HG03159 (cell line): ENCODE results near the gene ANKRD55.
A peak's percentile ranks its signal among the peaks of the same experiment; 100 is the strongest.
"Not testable (repeated sequence)": the region's sequence is repeated elsewhere in the genome, so short reads cannot be mapped to it uniquely, and the experiment has no call there.

Source experiments
- ATAC-seq: cut with Tn5 transposase; IDR thresholded peaks from one replicate; pipeline ENCODE4 v1.9.1; 2021; ENCODE audit warnings: mild to moderate bottlenecking, moderate library complexity; ENCODE audit not compliant: unreplicated experiment

The ANKRD55 gene

DNA sequence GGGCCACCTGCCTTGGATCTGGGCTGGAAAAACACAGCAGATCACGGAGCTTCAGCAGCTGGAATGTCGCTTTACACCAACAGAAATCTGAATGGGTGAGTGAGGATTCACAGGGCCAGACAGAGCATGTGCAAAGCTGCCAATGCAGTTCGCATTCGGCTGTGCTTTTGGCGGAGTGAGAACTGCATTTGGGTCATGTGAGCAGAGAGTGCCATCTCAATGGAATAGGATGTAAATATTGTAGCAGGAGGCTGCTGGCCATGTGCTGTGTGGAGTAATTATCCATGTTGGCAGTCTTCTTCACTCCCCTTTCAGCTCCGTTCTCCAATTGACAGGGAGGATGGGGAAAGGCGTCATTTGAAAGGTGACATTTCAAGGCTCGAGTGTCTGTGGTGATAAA, at the start of gene ANKRD55:
Gene ANKRD55, minus strand, starts transcription at position 101 of the 400 bp plus-strand sequence. CDS start 417 bp downstream, outside the sequence.
- ATAC-seq = no peak

- no peak for ATAC-seq
Measured at GRCh38 chr5:56282216-56282615, 49.1 kb upstream of the ANKRD55 start.

DNA sequence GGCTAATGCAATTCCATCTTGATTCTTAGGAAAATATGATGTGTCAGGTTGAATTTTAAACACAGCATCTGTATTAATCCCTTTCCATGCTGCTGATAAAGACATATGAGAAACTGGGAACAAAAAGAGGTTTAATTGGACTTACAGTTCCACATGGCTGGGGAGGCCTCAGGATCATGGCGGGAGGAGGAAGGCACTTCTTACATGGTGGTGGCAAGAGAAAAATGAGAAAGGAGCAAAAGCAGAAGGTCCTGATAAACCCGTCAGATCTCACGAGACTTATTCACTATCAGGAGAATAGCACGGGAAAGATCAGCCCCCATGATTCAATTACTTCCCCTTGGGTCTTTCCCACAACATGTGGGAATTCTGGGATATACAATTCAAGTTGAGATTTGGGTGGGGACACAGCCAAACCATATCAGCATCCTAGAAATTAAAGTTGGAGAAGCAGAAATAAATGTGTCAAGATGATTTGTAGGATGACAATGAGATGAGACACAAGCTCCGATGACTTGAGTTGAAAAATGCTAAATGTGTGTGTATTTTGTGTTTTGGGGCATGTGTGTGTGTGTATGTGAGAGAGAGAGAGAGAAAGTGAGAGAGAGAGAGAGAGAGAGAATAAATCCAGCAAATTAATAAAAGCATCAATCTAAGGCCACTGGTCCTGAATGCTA, 48.5 kb upstream of the ANKRD55 start:
- no peak for ATAC-seq

- no peak for ATAC-seq
Measured at GRCh38 chr5:56279979-56280378, 46.8 kb upstream of the ANKRD55 start.

GRCh38 chr5:56279291-56279690, 46.2 kb upstream of the ANKRD55 start:
- no peak for ATAC-seq

GRCh38 chr5:56278335-56278753, 45.2 kb upstream of the ANKRD55 start:
- no peak for ATAC-seq

- no peak for ATAC-seq
Measured at GRCh38 chr5:56277573-56277972, 44.4 kb upstream of the ANKRD55 start.

- no peak for ATAC-seq
Measured at GRCh38 chr5:56273376-56273955, 40.3 kb upstream of the ANKRD55 start.

DNA sequence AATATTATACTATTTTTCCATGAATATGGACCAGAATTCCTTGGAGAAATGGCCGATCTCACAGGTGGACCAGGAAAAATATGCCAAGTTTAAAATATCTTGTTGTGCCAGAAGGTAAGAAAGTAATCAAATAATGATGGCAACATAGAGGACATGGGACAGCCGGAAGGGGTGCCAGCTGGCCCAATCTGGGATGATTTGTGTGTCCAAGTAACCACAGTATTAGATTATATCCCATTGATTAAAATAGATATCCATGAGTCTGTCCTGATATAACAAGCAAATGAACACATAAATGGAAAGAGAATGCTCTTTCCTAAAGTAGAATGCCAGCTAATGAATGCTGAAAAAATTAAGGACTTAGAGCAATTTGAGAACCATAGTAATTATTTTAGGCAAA, 39.6 kb upstream of the ANKRD55 start:
- no peak for ATAC-seq

DNA sequence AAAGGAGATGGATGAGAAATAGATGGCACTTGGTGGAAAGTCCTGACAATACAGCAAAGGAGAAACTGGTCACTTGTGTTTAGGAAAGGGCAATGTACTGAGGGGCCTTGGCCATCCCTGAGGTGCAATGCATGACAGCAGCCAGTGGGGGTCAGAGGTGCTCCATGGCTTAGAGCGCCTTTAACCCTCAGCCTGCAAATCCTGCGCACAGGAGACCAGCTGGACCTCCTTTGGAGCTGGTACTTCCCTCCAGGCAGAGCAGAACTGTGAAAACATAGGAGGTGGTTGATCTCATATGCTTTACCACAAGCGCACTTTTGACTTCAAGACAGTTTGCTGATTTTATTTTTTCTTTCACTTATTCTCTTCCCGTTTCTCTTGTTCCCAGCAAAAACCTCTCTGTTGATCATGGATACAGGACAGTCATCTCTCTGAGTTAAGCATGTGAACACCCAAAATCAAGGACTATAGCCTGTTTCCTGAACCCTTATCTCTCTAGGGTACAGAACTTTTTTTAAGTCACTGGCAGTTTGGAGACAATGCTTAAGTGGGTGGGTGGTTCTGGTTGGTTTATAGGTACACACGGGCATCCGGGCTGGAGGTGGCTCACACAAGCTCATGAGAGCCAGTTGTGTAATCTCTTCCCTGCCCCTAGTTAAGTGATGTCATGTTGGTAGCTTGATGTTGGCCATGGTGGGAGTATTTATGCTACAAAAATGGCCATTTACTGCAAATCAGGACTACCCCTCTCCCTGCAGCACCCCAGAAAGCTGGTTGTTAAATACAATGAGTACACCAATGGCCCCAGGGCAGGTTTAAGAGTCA, 37.6 kb upstream of the ANKRD55 start:
- ATAC-seq = peak; percentile 81

GRCh38 chr5:56270058-56270457, 36.9 kb upstream of the ANKRD55 start:
- peak; percentile 8 for ATAC-seq

GRCh38 chr5:56269216-56269927, 36.2 kb upstream of the ANKRD55 start:
- no peak for ATAC-seq

DNA sequence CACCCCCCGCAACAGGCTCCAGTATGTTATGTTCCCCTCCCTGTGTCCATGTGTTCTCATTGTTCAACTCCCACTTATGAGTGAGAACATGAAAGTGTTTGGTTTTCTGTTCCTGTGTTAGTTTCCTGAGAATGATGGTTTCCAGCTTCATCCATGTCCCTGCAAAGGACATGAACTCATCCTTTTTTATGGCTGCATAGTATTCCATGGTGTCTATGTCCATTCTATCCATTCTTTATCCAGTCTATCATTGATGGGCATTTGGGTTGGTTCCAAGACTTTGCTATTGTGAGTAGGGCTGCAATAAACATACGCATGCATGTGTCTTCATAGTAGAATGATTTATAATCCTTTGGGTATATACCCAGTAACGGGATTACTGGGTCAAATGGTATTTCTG, 35.6 kb upstream of the ANKRD55 start:
- not testable (repeated sequence) for ATAC-seq

- ATAC-seq = no peak
Measured at GRCh38 chr5:56267856-56268255, 34.7 kb upstream of the ANKRD55 start.

DNA sequence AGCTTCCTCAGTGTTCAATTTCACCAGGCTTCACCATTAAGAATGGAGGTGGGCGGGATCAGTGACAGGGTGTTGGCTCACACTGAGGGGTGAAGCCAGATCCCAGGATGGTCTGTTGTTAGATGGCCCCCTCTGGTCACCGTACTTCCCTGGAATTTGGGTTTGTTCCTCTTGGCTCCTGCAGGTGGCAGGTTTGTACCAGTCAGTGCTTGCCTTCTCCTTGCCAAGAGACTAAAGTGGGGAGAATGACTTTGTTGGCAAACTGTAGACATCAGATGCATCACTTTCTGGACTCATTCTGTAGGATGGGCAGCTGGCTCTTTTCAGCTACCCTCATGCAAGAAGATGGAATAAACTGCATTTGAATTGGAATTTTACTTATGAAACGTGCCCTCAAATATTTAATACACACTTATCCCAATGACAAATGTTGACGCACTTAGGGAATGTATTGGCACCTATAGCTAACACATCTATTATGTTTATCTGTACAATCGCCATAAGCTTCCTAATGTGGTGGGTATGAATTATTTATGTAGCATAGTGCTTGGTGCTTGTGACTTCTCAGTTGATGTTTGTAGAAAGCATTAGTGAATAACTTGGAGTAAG, 31.4 kb upstream of the ANKRD55 start:
- no peak for ATAC-seq

GRCh38 chr5:56262279-56262678, 29.1 kb upstream of the ANKRD55 start:
- no peak for ATAC-seq

DNA sequence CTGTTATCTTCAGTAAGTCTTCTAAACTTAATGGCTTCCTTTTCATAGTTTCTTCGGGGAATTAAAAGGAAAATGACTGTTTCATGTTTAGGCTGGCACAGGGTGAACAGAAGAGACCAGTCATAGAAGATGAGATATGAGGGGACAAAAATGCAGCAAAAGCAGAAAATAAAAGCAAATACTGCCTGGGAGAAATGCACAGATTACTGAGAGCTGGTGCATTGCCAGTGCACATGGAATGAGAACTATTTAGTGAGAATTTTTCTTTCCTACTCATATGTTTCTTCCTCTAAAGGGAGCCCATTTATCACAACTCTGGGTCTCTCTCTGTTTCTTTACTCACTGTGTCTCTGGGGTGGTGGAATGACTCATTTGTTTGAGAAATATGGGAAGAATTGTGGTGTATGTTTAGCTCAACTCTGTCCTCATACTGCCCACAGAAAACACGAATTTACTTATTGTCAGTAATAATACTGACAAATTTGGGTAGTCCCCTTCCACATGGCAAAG, 25.9 kb upstream of the ANKRD55 start:
- no peak for ATAC-seq

GRCh38 chr5:56257763-56258529, 24.8 kb upstream of the ANKRD55 start:
- ATAC-seq = not testable (repeated sequence)

DNA sequence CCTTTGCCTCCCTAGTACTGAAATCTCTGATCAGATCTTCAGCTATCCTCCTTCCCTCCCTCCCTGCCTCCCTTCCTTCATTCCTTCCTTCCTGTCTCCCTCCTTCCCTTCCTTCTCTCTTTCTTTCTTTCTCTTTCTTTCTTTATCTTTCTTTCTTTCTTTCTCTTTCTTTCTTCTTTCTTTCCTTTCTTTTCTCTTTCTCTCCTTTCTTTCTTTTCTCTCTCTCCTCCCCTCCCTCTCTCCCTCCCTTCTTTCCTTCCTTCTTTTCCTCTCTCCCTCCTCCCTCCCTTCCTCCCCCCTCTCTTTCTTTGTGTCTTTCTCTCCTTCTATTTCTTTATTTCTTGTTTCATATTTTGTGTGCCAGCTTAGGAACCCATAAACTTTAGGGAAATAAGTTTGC, 23.9 kb upstream of the ANKRD55 start:
- ATAC-seq = no peak

- ATAC-seq = no peak
Measured at GRCh38 chr5:56255502-56255901, 22.4 kb upstream of the ANKRD55 start.
